HepG2 (cell line): Measurements from ENCODE around the gene HNRNPAB. TPM values are rescaled to one million over a fixed set of nuclear protein-coding genes. Genes with fewer than 3 reads are reported as not detected.

Experiments used
- ATAC-seq: fragments of 200-7000 bp; cut with Tn5 transposase; 3 replicates; pipeline ENCODE4 v1.9.1; 2020; ENCODE audit warnings: mild to moderate bottlenecking, moderate library complexity
- BruUV-seq: library from RNA; stranded (reverse); fragments of 400-500 nt; replicated peaks from 2 replicates; lab custom pipeline; 2021; lab: Mats Ljungman, UMichigan
- CTCF ChIA-PET: fragments of 300-600 bp; formaldehyde crosslinking; extraction: SDS; loops from one replicate; lab custom pipeline; 2021; ENCODE audit warnings: low total read pairs, inconsistent platforms, low intra/inter-chr PET ratio; lab: Yijun Ruan, JAX
- POLR2A ChIA-PET: fragments of 350-600 bp; sonication (Branson Sonifier 250); formaldehyde crosslinking; loops from one replicate; lab custom pipeline; 2020; ENCODE audit warnings: antibody characterized with exemption, inconsistent platforms; lab: Yijun Ruan, JAX
- DNase-seq: peaks from one replicate; pipeline ENCODE4 v3.0.0-alpha.2; 2015; ENCODE audit warnings: low spot score
- FAIRE-seq: peaks from 3 replicates; lab custom pipeline; 2011; peaks lifted over from hg19 to GRCh38; lab: Jason Lieb, UNC
- H2AFZ ChIP-seq: one replicate; pipeline ENCODE4 v1.6.1; 2011; ENCODE audit warnings: low read length, inconsistent platforms
- H3K27ac ChIP-seq: fragments of 300-600 bp; 3 replicates; pipeline ENCODE4 v1.8.0; 2011; ENCODE audit warnings: mixed run types, mild to moderate bottlenecking, mixed read lengths, low read length, inconsistent platforms; ENCODE audit not compliant: insufficient read depth; ENCODE audit errors: extremely low read length
- H3K27me3 ChIP-seq, 2 experiments: fragments of 200-600 bp in 1 of 2; 2 replicates in 1 of 2; 3 replicates in 1 of 2; pipeline versions ENCODE4 v1.6.0 to v1.8.0; 2011; ENCODE audit warnings: low read length in 2 of 2, mild to moderate bottlenecking in 2 of 2, moderate library complexity in 2 of 2, inconsistent platforms in 1 of 2; ENCODE audit not compliant: insufficient read depth in 2 of 2, control insufficient read depth in 1 of 2
- H3K36me3 ChIP-seq, 2 experiments: fragments of 200-600 bp in 1 of 2; replicated peaks in 1 of 2; 2 replicates in 1 of 2; 3 replicates in 1 of 2; pipeline versions ENCODE4 v1.5.1 to v1.8.0; 2011; ENCODE audit warnings: low read length in 2 of 2, inconsistent platforms in 1 of 2; ENCODE audit not compliant: insufficient read depth in 2 of 2, control insufficient read depth in 1 of 2
- H3K4me1 ChIP-seq: 2 replicates; pipeline ENCODE4 v1.5.1; 2012; ENCODE audit warnings: low read length, inconsistent platforms; ENCODE audit not compliant: insufficient read depth
- H3K4me2 ChIP-seq: 2 replicates; pipeline ENCODE4 v1.6.0; 2011; ENCODE audit warnings: low read depth, low read length, inconsistent platforms
- H3K4me3 ChIP-seq, 3 experiments: fragments of 200-600 bp in 1 of 3; sonication (generic), shearing (Covaris generic) in 1 of 3; replicated peaks in 1 of 3; 2 replicates each; pipeline ENCODE4 v1.5.1; 2011 to 2016; ENCODE audit warnings: low read length in 3 of 3, inconsistent platforms in 2 of 3, low read depth in 2 of 3, mild to moderate bottlenecking in 2 of 3, control low read depth in 1 of 3, mixed read lengths in 1 of 3; ENCODE audit not compliant: insufficient read depth in 1 of 3
- H3K79me2 ChIP-seq: one replicate; pipeline ENCODE4 v1.6.1; 2011; ENCODE audit warnings: low read length, inconsistent platforms; ENCODE audit not compliant: insufficient read depth
- H3K9ac ChIP-seq: 2 replicates; pipeline ENCODE4 v1.6.0; 2011; ENCODE audit warnings: mild to moderate bottlenecking, low read depth, low read length, inconsistent platforms; ENCODE audit not compliant: insufficient read depth
- H3K9me3 ChIP-seq: 2 replicates; pipeline ENCODE4 v1.5.1; 2012; ENCODE audit warnings: mild to moderate bottlenecking, low read length
- H4K20me1 ChIP-seq: 2 replicates; pipeline ENCODE4 v1.6.0; 2011; ENCODE audit warnings: inconsistent platforms, mild to moderate bottlenecking, low read length, moderate library complexity; ENCODE audit not compliant: insufficient read depth
- ATF6 ChIP-seq: sonication (generic); formaldehyde crosslinking; conservative IDR thresholded peaks from 2 replicates; pipeline ENCODE4 v1.4.0; 2020; ENCODE audit warnings: missing genetic modification reagents
- ELF4 ChIP-seq: sonication (generic); formaldehyde crosslinking; IDR thresholded peaks from 2 replicates; pipeline ENCODE4 v1.5.0; 2020; ENCODE audit warnings: missing genetic modification reagents, mild to moderate bottlenecking, moderate library complexity, borderline replicate concordance
- HHEX ChIP-seq: IDR thresholded peaks from 2 replicates; pipeline ENCODE4 v1.6.1; 2016; ENCODE audit warnings: control low read depth
- MIER3 ChIP-seq: IDR thresholded peaks from 2 replicates; pipeline ENCODE4 v1.6.1; 2016; ENCODE audit warnings: missing compliant biosample characterization, borderline replicate concordance
- NFE2L1 ChIP-seq: sonication (generic); formaldehyde crosslinking; IDR thresholded peaks from 2 replicates; pipeline ENCODE4 v1.4.0; 2020; ENCODE audit warnings: missing genetic modification reagents, mild to moderate bottlenecking, borderline replicate concordance
- SMARCC2 ChIP-seq: fragments of 450-650 bp; IDR thresholded peaks from 2 replicates; pipeline ENCODE4 v1.6.1; 2017; ENCODE audit warnings: antibody characterized with exemption, mild to moderate bottlenecking
- ZBTB49 ChIP-seq: sonication (generic); formaldehyde crosslinking; IDR thresholded peaks from 2 replicates; pipeline ENCODE4 v1.4.0; 2020; ENCODE audit warnings: missing genetic modification reagents, borderline replicate concordance
- ZFP36 ChIP-seq: fragments of 150-350 bp; IDR thresholded peaks from 2 replicates; pipeline ENCODE4 v1.6.1; 2018; ENCODE audit warnings: borderline replicate concordance, low read length, low read depth; ENCODE audit not compliant: partially characterized antibody
- ZMAT3 ChIP-seq: sonication (generic); formaldehyde crosslinking; conservative IDR thresholded peaks from 2 replicates; pipeline ENCODE4 v1.7.0; 2021; ENCODE audit warnings: missing genetic modification reagents
- ZNF563 ChIP-seq: sonication (generic); formaldehyde crosslinking; IDR thresholded peaks from 2 replicates; pipeline ENCODE4 v1.8.0; 2022; ENCODE audit warnings: mild to moderate bottlenecking, moderate library complexity, missing genetic modification reagents
- ZNF782 ChIP-seq: sonication (generic); formaldehyde crosslinking; IDR thresholded peaks from 2 replicates; pipeline ENCODE4 v1.4.0; 2020; ENCODE audit warnings: missing genetic modification reagents, mild to moderate bottlenecking, borderline replicate concordance
- WGBS: methylation state at CpG from one replicate; pipeline ENCODE4 v1.1.6; 2017; ENCODE audit warnings: low lambda C conversion rate; 5-methylcytosine and 5-hydroxymethylcytosine counted together
- in situ Hi-C: cut with HindIII; loops from 2 replicates; pipeline ENCODE4 v1.10.0; 2017; ENCODE audit warnings: low pct_unique_long_range_greater_than_20kb; ENCODE audit not compliant: extremely low pct_ligation_motif_present
- intact Hi-C: fragments of 100-400 bp; cut with micrococcal nuclease; formaldehyde crosslinking; loops from one replicate; pipeline ENCODE4 v1.10.0; 2022; ENCODE audit not compliant: unreplicated experiment
- polyA plus RNA-seq, 8 experiments: library from polyadenylated mRNA; depleted of rRNA in 3 of 8; stranded (reverse) in 7 of 8; unstranded in 1 of 8; fragments of >200 nt; fragmentation: Illumina TruSeq in 4 of 8; extraction: Trizol in 4 of 8; gene quantifications; 2 replicates each; pipeline versions ENCODE4 v1.2.1 to v1.2.3, GENCODE V29; 2011 to 2016; ENCODE audit warnings: low read depth in 4 of 8, missing spikeins in 1 of 8, mixed read lengths in 1 of 8; ENCODE audit not compliant: insufficient read depth in 1 of 8
- total RNA-seq, 5 experiments: library from RNA; depleted of rRNA; stranded (reverse); fragments of >200 nt; fragmentation: Illumina TruSeq; extraction: Trizol; gene quantifications; 2 replicates each; pipeline ENCODE4 v1.2.3, GENCODE V29; 2016; ENCODE audit warnings: low read depth in 1 of 5
- TF ChIP-seq, protein P1 (sequence below), 2 experiments: sonication (generic) in 1 of 2; formaldehyde crosslinking in 1 of 2; IDR thresholded peaks; 2 replicates each; pipeline versions ENCODE4 v1.6.1 to v1.9.0; 2014 to 2022; ENCODE audit warnings: antibody characterized with exemption in 1 of 2, borderline replicate concordance in 1 of 2, inconsistent platforms in 1 of 2, low read depth in 1 of 2, missing genetic modification reagents in 1 of 2
- TF ChIP-seq, protein P2 (sequence below): sonication (generic); formaldehyde crosslinking; IDR thresholded peaks from 2 replicates; pipeline ENCODE4 v1.4.0; 2020; ENCODE audit warnings: missing genetic modification reagents

HNRNPAB gene
- total and polyA plus RNA-seq, 2 of the 13 experiments (the other 11 are each of a cell fraction or from before 2014, with no cell fraction given) = 62.6 to 111 TPM

DNA sequence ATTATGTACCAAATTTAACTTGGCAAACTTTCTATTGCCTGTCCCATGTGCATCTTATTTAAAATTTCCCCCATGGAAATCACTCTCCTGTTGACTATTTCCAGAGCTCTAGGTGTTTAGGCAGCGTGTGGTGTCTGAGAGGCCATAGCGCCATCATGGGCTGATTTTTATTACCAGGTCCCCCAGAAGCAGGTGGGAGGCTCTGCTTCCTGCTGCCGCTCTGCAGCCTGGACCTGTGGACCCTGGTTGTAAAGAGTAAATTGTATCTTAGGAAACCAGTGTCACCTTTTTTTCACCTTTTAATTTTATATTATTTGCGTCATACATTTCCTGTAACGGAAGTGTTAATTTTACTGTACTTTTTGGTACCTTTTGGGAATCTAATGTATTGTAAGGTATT, 6.4 kb downstream of the HNRNPAB start:
- WGBS = 98% methylated on average over 5 of the region's 5 CpGs
- intact Hi-C loops (no loop called here), in situ Hi-C loops (no loop called here)
- ATAC-seq (no peak), DNase-seq (no peak), FAIRE-seq (no peak)
- no peaks in the 10 kb centered on the region for H3K9me3 ChIP-seq
- peaks cover 20 to 97% of the 10 kb centered on the region in 2 experiments for H3K36me3 ChIP-seq
- H2AFZ ChIP-seq = no peak overlapping the region
- H4K20me1 ChIP-seq = peaks cover 33% of the 10 kb centered on the region
- no peak overlapping the region for H3K4me2 ChIP-seq
- no peak overlapping the region for H3K4me3 ChIP-seq
- no TSS peak for BruUV-seq
- H3K27ac ChIP-seq = no peak overlapping the region
- POLR2A ChIA-PET = interaction anchor here (1.6 kb wide), 1 partner anchor 20 kb away, joined by 5 read pairs; no protein-coding TSS in a partner anchor
- peaks cover 46% of the 10 kb centered on the region for H3K4me1 ChIP-seq
- CTCF ChIA-PET = no interaction called here
- no peak overlapping the region for H3K9ac ChIP-seq
- H3K79me2 ChIP-seq = peaks cover 22% of the 10 kb centered on the region
- no peaks in the 10 kb centered on the region; a peak in 1 of 5 replicates for H3K27me3 ChIP-seq
- TF ChIP-seq SMARCC2 (no peak), HHEX (CRISPR knock-in tag) (no peak), ZMAT3 (no peak), ATF6 (CRISPR knock-in tag) (no peak), ZNF782 (CRISPR knock-in tag) (no peak), ZFP36 (no peak), ZNF563 (no peak), ELF4 (CRISPR knock-in tag) (no peak), ZBTB49 (no peak), MIER3 (CRISPR knock-in tag) (no peak), NFE2L1 (CRISPR knock-in tag) (no peak)
- TF ChIP-seq, protein P1, sequence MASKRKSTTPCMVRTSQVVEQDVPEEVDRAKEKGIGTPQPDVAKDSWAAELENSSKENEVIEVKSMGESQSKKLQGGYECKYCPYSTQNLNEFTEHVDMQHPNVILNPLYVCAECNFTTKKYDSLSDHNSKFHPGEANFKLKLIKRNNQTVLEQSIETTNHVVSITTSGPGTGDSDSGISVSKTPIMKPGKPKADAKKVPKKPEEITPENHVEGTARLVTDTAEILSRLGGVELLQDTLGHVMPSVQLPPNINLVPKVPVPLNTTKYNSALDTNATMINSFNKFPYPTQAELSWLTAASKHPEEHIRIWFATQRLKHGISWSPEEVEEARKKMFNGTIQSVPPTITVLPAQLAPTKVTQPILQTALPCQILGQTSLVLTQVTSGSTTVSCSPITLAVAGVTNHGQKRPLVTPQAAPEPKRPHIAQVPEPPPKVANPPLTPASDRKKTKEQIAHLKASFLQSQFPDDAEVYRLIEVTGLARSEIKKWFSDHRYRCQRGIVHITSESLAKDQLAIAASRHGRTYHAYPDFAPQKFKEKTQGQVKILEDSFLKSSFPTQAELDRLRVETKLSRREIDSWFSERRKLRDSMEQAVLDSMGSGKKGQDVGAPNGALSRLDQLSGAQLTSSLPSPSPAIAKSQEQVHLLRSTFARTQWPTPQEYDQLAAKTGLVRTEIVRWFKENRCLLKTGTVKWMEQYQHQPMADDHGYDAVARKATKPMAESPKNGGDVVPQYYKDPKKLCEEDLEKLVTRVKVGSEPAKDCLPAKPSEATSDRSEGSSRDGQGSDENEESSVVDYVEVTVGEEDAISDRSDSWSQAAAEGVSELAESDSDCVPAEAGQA (IDR thresholded peaks at IDR 0.05; ENCODE audit: low read depth) = no peak
- TF ChIP-seq, protein P1 (CRISPR knock-in tag; IDR thresholded peaks at IDR 0.05; ENCODE audit: borderline replicate concordance) = no peak
- TF ChIP-seq, protein P2, sequence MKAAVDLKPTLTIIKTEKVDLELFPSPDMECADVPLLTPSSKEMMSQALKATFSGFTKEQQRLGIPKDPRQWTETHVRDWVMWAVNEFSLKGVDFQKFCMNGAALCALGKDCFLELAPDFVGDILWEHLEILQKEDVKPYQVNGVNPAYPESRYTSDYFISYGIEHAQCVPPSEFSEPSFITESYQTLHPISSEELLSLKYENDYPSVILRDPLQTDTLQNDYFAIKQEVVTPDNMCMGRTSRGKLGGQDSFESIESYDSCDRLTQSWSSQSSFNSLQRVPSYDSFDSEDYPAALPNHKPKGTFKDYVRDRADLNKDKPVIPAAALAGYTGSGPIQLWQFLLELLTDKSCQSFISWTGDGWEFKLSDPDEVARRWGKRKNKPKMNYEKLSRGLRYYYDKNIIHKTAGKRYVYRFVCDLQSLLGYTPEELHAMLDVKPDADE (CRISPR knock-in tag) = no peak
